Sigmoid colon (tissue), 7 donors: ENCODE results near the gene DNAJC5. TPM values are rescaled to one million over a fixed set of nuclear protein-coding genes. Genes with fewer than 3 reads are reported as not detected.

Experiments
- DNase-seq: peaks from one replicate; pipeline ENCODE4 v3.0.0-alpha.2; 2019
- H3K27ac ChIP-seq, 4 donors: fragments of 200-600 bp; sonication (generic); one replicate each; pipeline ENCODE4 v1.5.1; 2016 to 2019; ENCODE audit warnings: mild to moderate bottlenecking in 1 of 4
- H3K27me3 ChIP-seq, 3 donors: fragments of 200-600 bp; sonication (generic); one replicate each; pipeline ENCODE4 v1.5.1; 2019; ENCODE audit warnings: mild to moderate bottlenecking in 1 of 3
- H3K36me3 ChIP-seq, 4 donors: fragments of 200-600 bp; sonication (generic); one replicate each; pipeline ENCODE4 v1.5.1; 2016 to 2019
- H3K4me1 ChIP-seq, 4 donors: fragments of 200-600 bp; sonication (generic); one replicate each; pipeline ENCODE4 v1.5.1; 2017 to 2019
- H3K4me3 ChIP-seq, 4 donors: fragments of 200-600 bp; sonication (generic); one replicate each; pipeline ENCODE4 v1.5.1; 2017 to 2019; ENCODE audit warnings: mild to moderate bottlenecking in 2 of 4, moderate library complexity in 1 of 4
- H3K9me3 ChIP-seq, 4 donors: fragments of 200-600 bp in 3 of 4; sonication (generic) in 3 of 4; one replicate each; pipeline versions ENCODE4 v1.5.1 to v1.6.1; 2013 to 2019
- CTCF ChIP-seq, 4 experiments: fragments of 450-650 bp in 3 of 4; fragments of 200-600 bp in 1 of 4; IDR thresholded peaks; one replicate each; pipeline ENCODE4 v1.5.1; 2016 to 2019; ENCODE audit warnings: antibody characterized with exemption in 4 of 4, mild to moderate bottlenecking in 3 of 4, moderate library complexity in 2 of 4
- EP300 ChIP-seq, 4 donors: sonication (generic); formaldehyde crosslinking; IDR thresholded peaks; one replicate each; pipeline ENCODE4 v1.6.1; 2017; ENCODE audit warnings: antibody characterized with exemption in 4 of 4
- POLR2A ChIP-seq, 2 donors: fragments of 450-650 bp; IDR thresholded peaks; one replicate each; pipeline ENCODE4 v1.6.1; 2016; ENCODE audit warnings: antibody characterized with exemption in 2 of 2, mild to moderate bottlenecking in 2 of 2, moderate library complexity in 2 of 2
- POLR2AphosphoS5 ChIP-seq, 4 donors: sonication (generic); formaldehyde crosslinking; IDR thresholded peaks; one replicate each; pipeline ENCODE4 v1.6.1; 2017; ENCODE audit warnings: antibody characterized with exemption in 4 of 4
- WGBS, 2 donors: extraction: QIAGEN DNeasy Blood & Tissue Kit; methylation state at CpG; one replicate each; pipeline ENCODE4 v1.1.7; 2013; 5-methylcytosine and 5-hydroxymethylcytosine counted together
- intact Hi-C: fragments of 100-400 bp; cut with DNase I; formaldehyde crosslinking; loops from one replicate; pipeline ENCODE4 v1.15.1; 2023
- polyA plus RNA-seq, 3 donors: library from polyadenylated mRNA; stranded (reverse); fragments of 200-250 nt; gene quantifications; one replicate each; pipeline ENCODE4 v1.2.3, GENCODE V29; 2013
- total RNA-seq, 4 donors: library from RNA; depleted of rRNA; stranded (reverse); fragments of >200 nt; gene quantifications; one replicate each; pipeline ENCODE4 v1.1.0, GENCODE V29; 2016
- donor health status: healthy with polysubstance abuse.
- donor health status: Bipolar disorder and iron deficiency.
- donor health status: healthy.

DNAJC5 gene
- total and polyA plus RNA-seq, 7 donors: 21.6 to 62.8 (median 31.4) TPM

GRCh38 chr20:63979557-63980316 lies 84.8 kb downstream of the DNAJC5 start, which contains the start of gene SAMD10:
TSS of gene SAMD10 (minus strand) at chr20:63979642. CDS start at chr20:63979467, 175 bp downstream.
- Histone ChIP-seq H3K4me1 (peaks cover 0 to 45% (median 42%) of the 10 kb centered on the region in 4 donors), H3K9me3 (no peaks in the 10 kb centered on the region), H3K27ac (peak within 1 kb of the TSS; percentile 80 to 88 (median 85)), H3K4me3 (peak within 1 kb of the TSS; percentile 36 to 98 (median 89)), H3K36me3 (peaks cover 2 to 12% (median 5%) of the 10 kb centered on the region in 4 donors), H3K27me3 (peaks cover 0 to 12% (median 7%) of the 10 kb centered on the region in 3 donors)
- WGBS, 2 donors: 1 to 2% methylated on average over 52 of the region's 52 CpGs
- TF ChIP-seq EP300 (IDR thresholded peaks at IDR 0.05) (no peak), CTCF (IDR thresholded peaks at IDR 0.05) (peak in 1 of 4 experiments; percentile 18)
- DNase-seq: no peak
- intact Hi-C loops: loop anchor here (10.0 kb wide), 2 partner anchors 325 to 765 kb away; partner anchors contain the start of genes RTEL1, STMN3 and YTHDF1

- WGBS, 2 donors: 72 to 78% methylated on average over 15 of the region's 15 CpGs
- Histone ChIP-seq H3K27ac (peak overlapping the region; percentile 80 to 88 (median 85)), H3K4me3 (peak overlapping the region; percentile 85 to 98 (median 90)), H3K4me1 (peaks cover 0 to 45% (median 42%) of the 10 kb centered on the region in 4 donors), H3K9me3 (no peaks in the 10 kb centered on the region), H3K36me3 (peaks cover 8 to 18% (median 11%) of the 10 kb centered on the region in 4 donors), H3K27me3 (peaks cover 0 to 12% (median 7%) of the 10 kb centered on the region in 3 donors)
- no peak for DNase-seq
- intact Hi-C loops: no loop called here
- TF ChIP-seq EP300 (IDR thresholded peaks at IDR 0.05): no peak
- TF ChIP-seq POLR2A (IDR thresholded peaks at IDR 0.05): no peak
- TF ChIP-seq POLR2AphosphoS5 (IDR thresholded peaks at IDR 0.05): no peak
- no peak for TF ChIP-seq CTCF (IDR thresholded peaks at IDR 0.05)
These were observed 85.4 kb downstream of the DNAJC5 start for GRCh38 chr20:63980317-63980805.

- Histone ChIP-seq H3K9me3 (no peaks in the 10 kb centered on the region), H3K4me1 (peaks cover 0 to 45% (median 42%) of the 10 kb centered on the region in 4 donors), H3K27ac (peak within 1 kb of the TSS; percentile 80 to 88 (median 85)), H3K27me3 (peaks cover 0 to 12% (median 7%) of the 10 kb centered on the region in 3 donors), H3K36me3 (peaks cover 14 to 26% (median 16%) of the 10 kb centered on the region in 4 donors), H3K4me3 (peak within 1 kb of the TSS; percentile 85 to 98 (median 90))
- peak; percentile 97 for DNase-seq
- TF ChIP-seq EP300 (IDR thresholded peaks at IDR 0.05) (peak in 1 of 4 donors; percentile 43), POLR2A (IDR thresholded peaks at IDR 0.05) (peak; percentile 70 to 72), CTCF (IDR thresholded peaks at IDR 0.05) (peak; percentile 69 to 81 (median 78)), POLR2AphosphoS5 (IDR thresholded peaks at IDR 0.05) (peak; percentile 88 to 96 (median 92))
- WGBS, 2 donors: 1% methylated on average over 75 of the region's 75 CpGs
- intact Hi-C loops: loop anchor here (1.0 kb wide), 1 partner anchor 82 kb away; the partner anchor contains the start of gene TCEA2
These were observed 86.1 kb downstream of the DNAJC5 start, which contains the start of gene PRPF6 for GRCh38 chr20:63980806-63981728. TSS of gene PRPF6 (plus strand) at chr20:63981132. CDS start at chr20:63981246, 114 bp downstream.

GRCh38 chr20:63982937-63983336 lies 88.0 kb downstream of the DNAJC5 start:
- H3K4me1 ChIP-seq: peaks cover 0 to 45% (median 42%) of the 10 kb centered on the region in 4 donors
- TF ChIP-seq POLR2AphosphoS5 (IDR thresholded peaks at IDR 0.05) (no peak), EP300 (IDR thresholded peaks at IDR 0.05) (no peak), CTCF (IDR thresholded peaks at IDR 0.05) (no peak), POLR2A (IDR thresholded peaks at IDR 0.05) (no peak)
- WGBS, 2 donors: 91 to 94% methylated on average over 14 of the region's 14 CpGs

More at GRCh38 chr20:63982937-63983336, 88.0 kb downstream of the DNAJC5 start:
- no peak for DNase-seq
- peaks cover 0 to 8% (median 7%) of the 10 kb centered on the region in 3 donors for H3K27me3 ChIP-seq
- no peak overlapping the region for H3K4me3 ChIP-seq
- intact Hi-C loops: no loop called here
- peaks cover 17 to 44% (median 26%) of the 10 kb centered on the region in 4 donors for H3K36me3 ChIP-seq
- no peaks in the 10 kb centered on the region for H3K9me3 ChIP-seq
- H3K27ac ChIP-seq: no peak overlapping the region
